HG03460 (cell line): ENCODE results near the gene SLC22A4.

Experiments used
- ATAC-seq: cut with Tn5 transposase; IDR thresholded peaks from one replicate; pipeline ENCODE4 v1.9.1; 2021; ENCODE audit not compliant: unreplicated experiment

Gene SLC22A4

DNA sequence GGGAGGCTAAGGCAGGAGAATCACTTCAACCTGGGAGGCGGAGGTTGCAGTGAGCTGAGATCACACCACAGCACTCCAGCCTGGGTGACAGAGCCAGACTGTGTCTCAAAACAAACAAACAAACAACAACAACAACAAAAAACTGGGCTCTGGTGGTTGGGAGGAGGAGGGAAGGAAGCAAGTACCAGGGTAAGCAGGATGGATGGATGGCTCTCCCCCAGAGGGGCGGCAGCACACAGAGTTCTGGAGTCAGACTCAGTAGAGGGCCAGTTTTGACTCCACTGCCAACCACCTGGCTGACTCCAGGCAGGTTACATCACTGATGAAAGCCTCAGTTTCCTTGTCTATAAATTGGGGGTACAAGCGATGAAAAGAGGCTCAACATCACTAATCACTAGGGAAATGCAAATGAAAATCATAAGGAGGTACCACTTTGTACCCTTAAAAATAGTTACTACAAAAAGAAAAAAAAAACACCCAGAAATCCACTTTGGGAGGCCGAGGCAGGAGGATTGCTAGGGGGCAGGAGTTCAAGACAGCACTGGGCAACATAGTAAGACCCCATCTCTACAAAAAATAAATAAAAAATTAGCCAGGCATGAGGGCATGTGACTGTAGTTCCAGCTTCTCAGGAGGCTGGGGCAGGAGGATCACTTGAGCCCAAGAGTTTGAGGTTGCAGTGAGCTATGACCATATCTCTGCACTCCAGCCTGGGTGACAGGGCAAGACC is 3.2 kb downstream of the SLC22A4 start:
- ATAC-seq, result no peak

GRCh38 chr5:132298298-132299212 is 4.4 kb downstream of the SLC22A4 start:
- no peak for ATAC-seq

DNA sequence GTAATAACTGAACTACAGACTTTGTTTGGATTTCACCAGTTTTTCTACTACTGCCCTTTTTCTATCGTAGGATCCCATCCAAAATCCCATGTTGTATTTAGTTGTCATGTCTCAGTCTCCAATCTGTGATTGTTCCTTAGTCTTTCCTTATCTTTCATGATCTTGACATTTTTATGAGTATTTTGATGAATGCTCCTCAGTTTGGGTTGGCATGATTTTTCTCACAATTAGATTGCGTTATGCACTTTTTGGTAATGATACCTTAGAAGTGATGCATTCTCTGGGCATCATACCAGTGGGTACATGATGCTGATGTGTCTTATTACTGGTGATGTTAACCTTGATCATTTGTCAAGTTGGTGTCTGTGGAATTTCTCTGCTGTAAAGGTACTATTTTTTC is 5.7 kb downstream of the SLC22A4 start:
- no peak for ATAC-seq

DNA sequence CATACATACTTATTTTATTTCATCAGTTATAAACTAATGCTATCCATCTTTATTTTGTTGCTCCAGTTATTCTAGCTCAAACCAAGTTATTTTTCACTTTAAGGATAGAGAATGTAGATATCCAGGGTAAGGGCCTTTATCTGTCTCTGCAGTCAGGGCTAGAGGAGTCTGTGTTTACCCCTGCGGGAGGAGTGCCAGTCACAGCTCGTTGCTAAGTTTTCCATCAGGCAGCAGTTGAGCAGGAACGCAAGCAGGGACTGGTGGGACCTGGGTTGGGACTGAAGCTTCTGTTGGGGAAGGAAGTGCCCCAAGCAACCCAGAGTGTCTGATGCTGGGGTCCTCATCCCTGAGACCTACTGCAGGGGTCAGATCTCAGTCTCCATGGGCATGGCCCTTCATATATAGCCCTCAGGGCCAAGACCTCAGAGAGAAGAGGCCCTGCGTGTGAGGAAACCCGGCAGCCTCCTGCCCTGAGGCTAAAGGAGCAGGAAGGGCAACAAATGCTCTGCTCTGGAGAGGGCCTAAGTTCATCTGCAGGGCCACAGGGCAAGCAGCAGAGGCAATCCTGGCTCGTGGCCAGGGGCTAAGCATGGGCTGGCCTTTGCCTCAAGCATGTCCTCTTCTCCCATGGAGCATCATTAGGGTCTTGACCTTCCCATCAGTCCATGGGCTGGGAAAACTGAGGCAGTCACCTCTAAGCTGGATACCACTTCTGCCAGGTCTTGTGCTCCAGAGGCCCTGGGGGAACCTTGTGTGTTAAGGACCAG is 6.6 kb downstream of the SLC22A4 start:
- ATAC-seq, result no peak

- no peak for ATAC-seq
Observed at GRCh38 chr5:132301344-132302271, 7.4 kb downstream of the SLC22A4 start.

DNA sequence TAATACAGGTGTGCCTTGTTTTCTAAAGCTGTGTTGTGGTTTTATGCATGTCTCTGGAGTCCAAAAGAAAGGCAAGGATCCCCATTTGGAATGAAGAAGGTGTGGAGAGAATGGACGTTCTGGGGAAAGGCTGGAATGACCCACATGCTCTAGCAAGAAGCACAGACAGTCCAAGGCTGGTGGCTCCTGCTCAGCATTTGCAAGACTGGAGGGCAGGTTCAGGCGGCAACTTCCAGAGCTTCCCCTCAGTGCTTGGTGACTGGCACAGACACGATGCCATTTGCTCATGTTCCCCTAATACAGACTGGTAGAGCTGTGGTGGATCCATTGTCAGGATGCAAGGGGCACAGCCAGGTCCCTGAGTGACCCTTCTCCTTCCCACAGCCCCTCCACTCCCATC is 8.2 kb downstream of the SLC22A4 start:
- ATAC-seq, result no peak

- no peak for ATAC-seq
Observed at GRCh38 chr5:132303589-132303988, 9.4 kb downstream of the SLC22A4 start.

DNA sequence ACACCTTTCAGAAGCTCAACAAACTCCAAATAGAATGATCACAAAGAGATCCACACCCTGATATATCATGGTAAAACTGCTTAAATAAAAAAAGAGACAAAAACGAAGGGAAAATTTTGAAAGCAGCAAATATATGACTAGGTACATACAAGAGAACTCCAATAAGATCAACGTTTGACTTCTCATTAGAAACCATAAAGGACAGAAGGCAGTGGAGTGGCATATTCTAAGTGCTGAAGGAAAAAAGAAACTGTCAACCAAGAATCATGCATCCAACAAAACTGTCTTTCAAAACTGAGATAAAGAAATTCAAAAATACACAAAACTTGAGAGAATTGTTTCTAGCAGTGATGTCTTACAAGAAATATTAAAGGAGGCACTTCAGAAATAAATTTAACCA is 11.2 kb downstream of the SLC22A4 start:
- no peak for ATAC-seq

- no peak for ATAC-seq
Observed at GRCh38 chr5:132308701-132309100, 14.5 kb downstream of the SLC22A4 start.

DNA sequence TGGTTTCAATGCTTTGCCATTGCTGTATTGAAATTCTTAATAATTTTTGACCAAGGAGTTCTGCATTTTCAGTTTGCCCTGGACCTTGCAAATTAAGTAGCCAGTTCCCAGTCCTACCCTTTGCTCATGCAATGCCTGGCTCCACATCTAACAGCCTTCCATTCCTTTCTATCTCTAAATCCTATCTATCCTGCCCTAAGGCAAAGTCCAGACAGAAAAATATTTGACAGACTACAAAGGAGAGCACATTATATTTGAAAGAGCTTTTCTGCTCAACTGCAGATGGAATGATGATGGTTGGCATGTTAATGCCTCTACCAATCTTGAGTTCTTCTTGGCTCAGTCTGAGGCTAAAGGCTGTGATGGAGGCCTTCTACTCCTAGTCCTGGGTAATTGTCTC is 15.5 kb downstream of the SLC22A4 start:
- no peak for ATAC-seq

DNA sequence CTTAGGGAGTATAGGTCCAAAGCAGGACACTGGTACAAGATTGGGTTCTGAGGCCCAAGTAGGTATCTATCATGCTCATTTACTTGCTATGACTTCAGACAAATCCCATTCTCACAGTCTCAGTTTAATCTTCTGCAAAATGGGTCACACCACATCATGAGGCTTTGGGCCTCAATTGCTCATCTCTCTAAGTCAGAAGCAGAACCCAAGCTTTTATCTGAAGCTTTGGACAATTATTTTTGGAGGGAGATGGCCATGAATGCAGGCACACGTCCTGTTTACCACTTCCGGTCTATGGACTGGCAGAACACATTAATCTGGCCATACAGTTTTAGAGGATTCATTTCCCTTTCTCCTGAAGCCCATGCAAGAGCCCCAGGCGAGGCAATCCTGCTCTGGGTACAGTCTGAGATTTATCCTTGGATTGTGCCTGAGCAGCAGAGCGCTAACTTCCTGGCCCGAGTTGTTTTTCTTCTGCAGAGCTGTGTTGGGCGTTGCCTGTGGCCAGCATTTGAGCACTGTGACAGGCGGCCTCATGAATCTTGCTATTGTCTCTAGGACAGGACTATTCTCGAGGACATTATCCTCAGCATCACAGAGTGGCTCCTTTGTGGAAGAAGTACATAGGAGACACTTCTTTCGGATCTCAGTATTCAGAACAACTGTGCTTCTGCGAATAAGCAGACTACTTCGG is 16.1 kb downstream of the SLC22A4 start:
- ATAC-seq, result no peak

GRCh38 chr5:132313366-132313765 is 19.2 kb downstream of the SLC22A4 start:
- ATAC-seq, result no peak

GRCh38 chr5:132313961-132314432 is 19.8 kb downstream of the SLC22A4 start:
- ATAC-seq, result no peak

DNA sequence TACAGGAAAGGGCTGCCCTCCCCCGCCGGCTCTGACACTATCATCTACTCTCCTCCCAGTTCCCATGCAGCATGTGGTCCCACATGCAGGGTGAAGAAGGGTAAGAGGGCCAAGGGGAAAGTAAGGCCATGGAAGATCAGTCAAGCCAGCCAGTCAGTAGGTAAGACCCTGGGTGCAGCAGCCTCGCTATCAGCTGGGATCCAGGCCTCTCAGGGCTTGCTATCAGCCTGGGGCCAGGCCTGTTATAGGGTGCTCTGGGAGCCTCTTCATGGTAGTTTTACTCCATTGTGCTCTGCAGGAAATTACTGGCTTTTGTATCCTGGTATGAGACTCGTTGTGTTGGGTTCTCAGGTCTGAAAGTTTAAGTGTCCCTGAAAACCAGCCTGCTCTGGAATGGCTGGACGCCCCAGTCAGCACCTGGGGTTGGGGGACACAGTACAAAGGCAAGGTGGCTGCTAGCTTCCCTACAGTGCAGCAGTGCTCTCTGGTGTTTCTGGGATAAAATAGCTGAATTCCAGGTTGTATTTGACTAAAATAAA is 21.4 kb downstream of the SLC22A4 start:
- no peak for ATAC-seq

GRCh38 chr5:132319975-132320374 is 25.8 kb downstream of the SLC22A4 start:
- ATAC-seq, result no peak

DNA sequence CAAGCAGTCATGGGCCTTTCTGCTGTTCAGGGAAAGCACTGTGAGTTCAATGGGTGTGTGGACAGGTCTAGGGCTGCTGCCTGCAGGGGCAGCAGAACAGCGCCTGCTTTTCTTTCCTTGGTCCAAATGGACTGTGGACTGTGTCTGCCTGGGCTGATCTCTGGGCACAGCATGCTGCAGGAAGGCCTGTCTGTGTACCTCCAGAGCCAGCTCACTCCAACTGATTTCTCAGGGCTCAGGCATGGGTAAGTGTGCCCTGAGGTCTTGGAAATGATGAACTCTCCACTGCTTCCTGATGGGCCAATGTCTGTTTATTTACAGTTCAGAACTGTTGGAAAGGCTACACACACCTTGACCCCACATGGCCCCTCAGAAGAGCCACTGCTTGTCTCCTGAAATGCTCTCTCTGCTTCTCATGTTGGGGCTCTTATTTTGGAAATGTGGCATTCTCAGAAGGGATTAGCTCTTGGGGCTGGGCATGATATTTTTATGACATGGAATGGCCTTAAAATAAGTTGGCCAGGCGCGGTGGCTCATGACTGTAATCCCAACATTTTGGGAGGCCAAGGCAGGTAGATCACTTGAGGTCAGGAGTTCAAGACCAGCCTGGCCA is 27.0 kb downstream of the SLC22A4 start:
- no peak for ATAC-seq

DNA sequence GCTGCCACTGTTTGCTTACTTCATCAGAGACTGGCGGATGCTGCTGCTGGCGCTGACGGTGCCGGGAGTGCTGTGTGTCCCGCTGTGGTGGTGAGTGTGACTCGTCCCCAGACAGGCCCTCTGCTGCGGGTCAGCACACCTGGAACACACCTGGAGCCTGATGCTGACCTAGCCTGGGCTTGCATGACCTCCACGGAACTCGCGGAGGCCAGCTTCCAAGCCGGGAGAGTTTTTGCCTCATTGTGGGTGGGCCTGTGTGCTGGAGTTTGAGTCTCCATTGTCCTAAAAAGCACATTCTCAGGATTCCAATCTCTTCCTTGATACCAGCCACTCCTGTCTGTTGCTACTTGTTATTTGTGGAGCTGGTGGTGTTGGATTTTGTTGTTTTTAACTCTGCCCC is 28.1 kb downstream of the SLC22A4 start:
- ATAC-seq, result no peak

DNA sequence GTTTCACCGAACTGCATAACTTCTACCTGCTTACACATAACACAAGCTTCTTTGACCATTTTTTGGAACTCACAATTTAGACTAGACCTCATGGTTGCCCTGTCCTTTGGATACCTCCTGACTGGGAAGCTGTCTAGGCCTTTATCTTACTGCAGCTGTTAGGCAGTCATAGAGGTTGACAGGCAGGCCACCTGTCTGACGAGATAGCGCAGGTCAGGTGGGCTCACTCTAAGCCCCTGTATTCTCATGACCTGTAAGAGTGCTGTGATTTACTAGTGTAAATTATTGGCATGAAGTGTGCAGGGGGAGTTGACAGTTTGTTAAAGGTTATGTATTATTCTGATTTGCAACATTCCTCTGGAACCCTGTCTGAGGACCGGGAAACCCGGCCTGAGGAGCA is 29.0 kb downstream of the SLC22A4 start:
- no peak for ATAC-seq

- ATAC-seq, result no peak
Observed at GRCh38 chr5:132325691-132326090, 31.5 kb downstream of the SLC22A4 start.
